HPDE6-E6E7 (cell line): Measurements from ENCODE around the gene CROCC.
"Not testable (repeated sequence)": the region's sequence is repeated elsewhere in the genome, so short reads cannot be mapped to it uniquely, and the experiment has no call there.

Source experiments
- DNase-seq: peaks from one replicate; pipeline ENCODE4 v3.0.0; 2011; ENCODE audit warnings: missing footprints; ENCODE audit errors: extremely low spot score

The CROCC gene

GRCh38 chr1:16914928-16915626 lies 6.7 kb upstream of the CROCC start:
- not testable (repeated sequence) for DNase-seq

GRCh38 chr1:16915627-16915973 lies 6.1 kb upstream of the CROCC start:
- no peak for DNase-seq

- DNase-seq: not testable (repeated sequence)
Measured at GRCh38 chr1:16916036-16916880, 5.5 kb upstream of the CROCC start.

GRCh38 chr1:16918371-16918770 lies 3.4 kb upstream of the CROCC start:
- no peak for DNase-seq

GRCh38 chr1:16918936-16919665 lies 2.6 kb upstream of the CROCC start:
- not testable (repeated sequence) for DNase-seq

GRCh38 chr1:16920951-16921350 lies 780 bp upstream of the CROCC start:
- DNase-seq: no peak

- no peak for DNase-seq
Measured at GRCh38 chr1:16922466-16922865, 735 bp downstream of the CROCC start.

- no peak for DNase-seq
Measured at GRCh38 chr1:16922885-16923431, 1.2 kb downstream of the CROCC start.

GRCh38 chr1:16924216-16924918 lies 2.6 kb downstream of the CROCC start:
- no peak for DNase-seq

GRCh38 chr1:16924919-16925477 lies 3.3 kb downstream of the CROCC start:
- DNase-seq: no peak

- peak; percentile 100 for DNase-seq
Measured at GRCh38 chr1:16925635-16926490, 4.1 kb downstream of the CROCC start.

- no peak for DNase-seq
Measured at GRCh38 chr1:16926491-16927073, 4.9 kb downstream of the CROCC start.

- no peak for DNase-seq
Measured at GRCh38 chr1:16927256-16927655, 5.5 kb downstream of the CROCC start.

GRCh38 chr1:16927711-16928485 lies 6.2 kb downstream of the CROCC start:
- no peak for DNase-seq

- not testable (repeated sequence) for DNase-seq
Measured at GRCh38 chr1:16929146-16930041, 7.7 kb downstream of the CROCC start.

GRCh38 chr1:16931206-16931934 lies 9.6 kb downstream of the CROCC start:
- not testable (repeated sequence) for DNase-seq

- DNase-seq: not testable (repeated sequence)
Measured at GRCh38 chr1:16933945-16934344, 12.2 kb downstream of the CROCC start.
